ENCODE data around the gene S100A2. TPM values are rescaled to one million over a fixed set of nuclear protein-coding genes. Genes with fewer than 3 reads are reported as not detected.
"Not testable (repeated sequence)": the region's sequence is repeated elsewhere in the genome, so short reads cannot be mapped to it uniquely, and the experiment has no call there.

The S100A2 gene
- total RNA-seq, 1 experiment from 2014 or later, result 17.8 TPM

DNA sequence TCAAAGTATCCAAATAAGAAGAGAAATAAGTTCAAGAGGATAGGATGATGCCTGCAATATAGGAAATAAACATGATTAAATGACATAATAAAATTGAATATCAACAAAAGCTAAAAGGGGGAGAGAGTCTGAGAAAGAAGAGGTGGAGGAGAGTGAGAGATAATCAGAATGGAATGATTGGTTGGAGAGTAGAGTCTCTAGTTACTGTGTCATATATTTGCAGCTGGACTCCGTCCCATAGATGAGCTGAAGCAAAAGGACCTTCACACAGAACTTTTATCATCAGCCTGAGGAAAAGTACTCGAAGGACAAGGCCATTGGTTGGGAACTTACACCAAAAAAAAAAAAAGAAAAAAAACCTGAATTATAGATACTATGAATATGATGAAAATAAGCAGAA lies 22.8 kb upstream of the S100A2 start:
- no peak for DNase-seq (ENCODE audit: low spot score)

DNA sequence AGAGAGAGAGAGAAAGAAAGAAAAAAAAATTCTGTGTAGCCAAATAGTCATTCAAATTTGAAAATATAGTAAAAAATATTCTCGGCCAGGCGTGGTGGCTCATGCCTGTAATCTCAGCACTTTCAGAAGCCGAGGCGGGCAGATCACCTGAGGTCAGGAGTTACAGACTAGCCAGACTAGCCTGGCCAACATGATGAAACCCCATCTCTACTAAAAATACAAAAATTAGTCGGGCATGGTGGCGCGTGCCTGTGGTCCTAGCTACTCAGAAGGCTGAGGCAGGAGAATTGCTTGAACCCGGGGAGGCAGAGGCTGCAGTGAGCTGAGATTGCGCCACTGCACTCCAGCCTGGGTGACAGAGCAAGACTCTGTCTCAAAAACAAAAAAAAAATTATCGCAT lies 22.4 kb upstream of the S100A2 start:
- not testable (repeated sequence) for DNase-seq (ENCODE audit: low spot score)

DNA sequence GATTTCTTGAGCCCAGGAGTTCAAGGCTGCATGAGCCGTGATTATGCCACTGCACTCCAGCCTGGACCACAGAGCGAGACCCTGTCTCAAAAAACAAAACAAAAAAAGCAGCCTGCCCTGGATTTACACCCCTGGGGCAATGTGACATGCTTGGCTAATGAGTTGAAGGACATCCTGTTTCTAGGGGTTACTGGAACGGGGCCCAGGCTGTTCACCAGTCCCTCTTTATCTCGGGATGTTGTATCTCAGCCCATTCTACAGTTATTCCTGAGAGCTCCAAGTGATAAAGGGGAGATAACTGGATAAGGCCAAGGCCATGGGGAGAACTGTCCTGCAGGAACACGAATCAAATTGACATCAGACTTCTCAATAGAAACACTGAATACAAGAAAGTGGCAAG lies 21.7 kb upstream of the S100A2 start:
- no peak for DNase-seq (ENCODE audit: low spot score)

DNA sequence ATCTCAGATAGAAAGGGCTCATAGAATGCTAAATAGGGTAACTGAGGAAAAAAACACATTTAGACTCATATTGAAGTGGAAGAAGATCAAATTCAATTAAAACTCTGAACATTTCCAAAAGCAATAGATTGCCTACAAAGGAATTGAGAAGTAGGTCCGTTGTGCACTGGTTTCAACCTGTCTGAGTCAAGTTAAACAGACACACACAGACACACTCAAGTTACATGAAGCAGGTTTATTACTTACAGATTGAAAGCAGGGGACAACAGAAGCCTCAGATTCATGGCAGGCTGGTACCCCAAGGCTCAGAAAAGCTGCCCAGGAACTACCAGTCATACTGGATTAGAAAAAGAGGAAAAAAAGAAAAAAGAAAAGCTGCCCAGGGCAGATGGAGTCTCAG lies 20.7 kb upstream of the S100A2 start:
- no peak for DNase-seq (ENCODE audit: low spot score)

DNA sequence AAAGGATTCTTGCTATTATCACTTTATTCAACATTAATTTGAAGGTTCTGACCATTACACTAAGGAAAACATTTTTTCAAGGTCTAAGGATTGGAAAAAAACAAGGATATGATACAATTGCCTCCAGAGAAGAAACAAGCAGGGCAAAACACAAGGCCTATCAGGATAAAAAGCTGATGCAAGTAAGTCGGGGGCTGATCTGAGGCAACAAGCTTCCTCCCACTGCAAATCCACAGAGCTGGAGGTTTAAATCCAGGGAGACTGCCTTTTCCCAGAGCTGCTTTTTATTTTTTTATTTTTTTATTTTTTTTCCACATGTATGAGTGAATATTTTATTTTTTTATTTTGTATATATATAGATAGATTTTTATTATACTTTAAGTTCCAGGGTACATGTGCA lies 19.4 kb upstream of the S100A2 start:
- DNase-seq (ENCODE audit: low spot score), result no peak

DNA sequence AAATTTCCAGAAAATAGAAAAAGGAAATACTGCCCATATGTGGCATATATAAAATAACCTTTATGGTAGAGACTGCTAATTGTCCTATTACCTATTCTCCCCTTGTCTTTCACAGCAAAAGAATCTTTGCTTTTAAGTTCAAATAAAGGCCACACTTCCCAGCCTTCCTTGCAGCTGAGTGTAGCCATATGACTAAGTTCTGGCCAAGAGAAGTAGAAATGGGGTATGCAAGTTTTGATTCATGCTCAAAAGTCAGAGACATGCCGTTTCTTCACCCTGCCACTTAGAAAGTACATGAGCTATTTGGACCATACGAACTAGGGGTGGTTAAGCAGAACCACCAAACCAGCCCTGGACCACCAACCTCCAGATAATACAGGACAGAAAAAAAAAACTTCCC lies 18.3 kb upstream of the S100A2 start:
- DNase-seq (ENCODE audit: low spot score), result no peak

DNA sequence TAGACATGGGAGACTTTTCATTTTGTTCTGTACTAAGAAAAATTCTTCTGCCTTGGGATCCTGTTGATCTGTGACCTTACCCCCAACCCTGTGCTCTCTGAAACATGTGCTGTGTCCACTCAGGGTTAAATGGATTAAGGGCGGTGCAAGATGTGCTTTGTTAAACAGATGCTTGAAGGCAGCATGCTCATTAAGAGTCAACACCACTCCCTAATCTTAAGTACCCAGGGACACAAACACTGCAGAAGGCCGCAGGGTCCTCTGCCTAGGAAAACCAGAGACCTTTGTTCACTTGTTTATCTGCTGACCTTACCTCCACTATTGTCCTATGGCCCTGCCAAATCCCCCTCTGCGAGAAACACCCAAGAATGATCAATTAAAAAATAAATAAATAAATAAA lies 17.9 kb upstream of the S100A2 start:
- not testable (repeated sequence) for DNase-seq (ENCODE audit: low spot score)

DNA sequence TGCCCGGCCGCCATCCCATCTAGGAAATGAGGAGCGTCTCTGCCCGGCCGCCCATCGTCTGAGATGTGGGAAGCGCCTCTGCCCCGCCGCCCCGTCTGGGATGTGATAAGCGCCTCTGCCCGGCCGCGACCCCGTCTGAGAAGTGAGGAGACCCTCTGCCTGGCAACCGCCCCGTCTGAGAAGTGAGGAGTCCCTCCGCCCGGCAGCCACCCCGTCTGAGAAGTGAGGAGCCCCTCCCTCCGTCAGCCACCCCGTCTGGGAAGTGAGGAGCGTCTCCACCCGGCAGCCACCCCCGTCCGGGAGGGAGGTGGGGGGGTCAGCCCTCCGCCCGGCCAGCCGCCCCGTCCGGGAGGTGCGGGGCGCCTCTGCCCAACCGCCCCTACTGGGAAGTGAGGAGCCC lies 17.2 kb upstream of the S100A2 start:
- DNase-seq (ENCODE audit: low spot score), result not testable (repeated sequence)

DNA sequence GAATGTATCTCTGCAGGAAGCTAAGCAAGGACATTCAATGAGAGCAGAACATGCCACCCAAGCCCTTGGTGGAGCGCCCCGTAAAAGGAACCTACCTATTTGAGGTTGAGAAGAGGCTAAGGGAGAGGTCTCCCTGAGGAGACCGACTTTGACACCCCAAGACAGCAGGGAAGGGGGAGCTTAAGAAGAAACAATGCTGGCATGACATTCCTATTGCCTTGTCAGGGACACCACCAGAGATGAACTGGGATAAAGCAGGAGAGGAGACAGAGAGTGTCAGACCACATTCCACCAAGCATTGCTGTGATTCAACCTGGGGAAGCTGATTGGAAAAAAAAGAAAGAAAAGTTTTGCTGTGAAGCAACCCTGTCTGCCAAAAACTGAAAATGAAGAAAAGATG lies 13.3 kb upstream of the S100A2 start:
- DNase-seq (ENCODE audit: low spot score), result no peak

DNA sequence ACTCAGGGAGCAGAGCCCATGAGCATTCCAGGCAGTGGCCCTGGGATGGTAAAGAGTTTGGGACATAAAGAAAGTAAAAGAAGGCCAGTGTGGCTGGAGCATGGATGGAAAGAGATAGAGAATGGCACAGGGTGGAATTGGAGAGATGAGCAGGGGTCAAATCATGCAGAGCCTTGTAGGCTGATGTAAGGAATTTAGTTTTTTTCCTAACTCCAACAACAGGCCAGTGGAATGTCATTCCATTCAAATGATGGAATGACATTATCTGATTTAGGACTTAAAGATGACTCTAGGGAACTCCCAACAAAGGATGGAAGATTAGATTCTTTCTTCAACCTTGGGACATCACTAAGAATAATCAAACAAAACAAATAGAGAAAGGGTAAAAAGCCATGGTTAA lies 12.8 kb upstream of the S100A2 start:
- DNase-seq (ENCODE audit: low spot score), result no peak

DNA sequence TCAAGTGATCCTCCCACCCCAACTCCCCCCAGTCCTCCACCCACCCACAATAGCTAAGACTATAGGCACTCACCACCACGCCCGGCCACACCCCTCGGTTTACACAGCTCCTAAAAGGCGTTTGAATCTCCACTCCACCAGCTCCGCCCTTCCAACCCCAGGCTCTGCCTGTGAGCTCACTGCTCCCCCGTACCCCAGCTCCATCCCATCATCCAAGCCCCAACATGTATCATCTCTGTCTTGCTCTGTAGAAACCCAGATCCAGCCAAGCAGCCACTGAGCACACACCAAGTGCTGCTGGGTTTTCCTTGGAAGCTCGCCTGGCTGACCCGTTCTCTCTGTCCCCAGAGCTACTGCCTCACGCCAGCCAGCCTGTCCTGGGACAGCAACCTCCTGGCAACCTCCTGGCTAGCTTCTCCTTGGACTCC lies 12.0 kb upstream of the S100A2 start:
- DNase-seq (ENCODE audit: low spot score), result no peak

DNA sequence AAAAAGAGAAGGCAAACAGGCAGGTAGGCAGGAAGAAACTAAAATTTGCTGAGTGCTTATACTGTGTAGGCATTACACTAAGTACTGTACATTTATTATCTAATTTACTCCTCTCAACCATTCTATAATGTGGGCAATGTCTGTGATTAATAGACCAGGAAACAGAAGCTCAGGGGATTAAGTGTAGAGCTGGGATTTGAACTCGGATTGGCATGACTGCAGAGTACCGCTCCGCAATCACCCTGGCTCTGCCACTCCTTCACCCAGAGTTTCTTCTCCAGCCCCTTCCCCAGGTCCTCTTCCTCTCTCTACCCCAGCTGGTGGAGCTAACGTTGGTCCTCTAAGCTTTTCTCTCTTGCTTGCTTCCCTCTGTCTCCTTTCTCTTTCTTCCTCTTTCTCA lies 11.5 kb upstream of the S100A2 start:
- DNase-seq (ENCODE audit: low spot score), result no peak

DNA sequence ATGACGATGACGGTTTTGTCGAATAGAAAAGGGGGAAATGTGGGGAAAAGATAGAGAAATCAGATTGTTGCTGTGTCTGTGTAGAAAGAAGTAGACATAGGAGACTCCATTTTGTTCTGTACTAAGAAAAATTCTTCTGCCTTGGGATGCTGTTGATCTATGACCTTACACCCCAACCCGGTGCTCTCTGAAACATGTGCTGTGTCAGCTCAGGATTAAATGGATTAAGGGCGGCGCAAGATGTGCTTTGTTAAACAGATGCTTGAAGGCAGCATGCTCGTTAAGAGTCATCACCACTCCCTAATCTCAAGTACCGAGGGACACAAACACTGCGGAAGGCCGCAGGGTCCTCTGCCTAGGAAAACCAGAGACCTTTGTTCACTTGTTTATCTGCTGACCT lies 9.9 kb upstream of the S100A2 start:
- not testable (repeated sequence) for DNase-seq (ENCODE audit: low spot score)

DNA sequence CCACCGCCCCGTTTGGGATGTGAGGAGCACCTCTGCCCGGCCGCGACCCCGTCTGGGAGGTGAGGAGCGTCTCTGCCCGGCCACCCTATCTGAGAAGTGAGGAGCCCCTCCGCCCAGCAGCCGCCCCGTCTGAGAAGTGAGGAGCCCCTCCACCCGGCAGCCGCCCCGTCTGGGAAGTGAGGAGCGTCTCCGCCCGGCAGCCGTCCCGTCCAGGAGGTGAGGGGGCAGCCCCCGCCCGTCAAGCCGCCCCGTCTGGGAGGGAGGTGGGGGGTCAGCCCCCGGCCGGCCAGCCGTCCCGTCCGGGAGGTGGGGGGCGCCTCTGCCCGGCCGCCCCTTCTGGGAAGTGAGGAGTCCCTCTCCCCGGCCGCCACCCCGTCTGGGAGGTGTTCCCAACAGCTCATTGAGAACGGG lies 9.4 kb upstream of the S100A2 start:
- not testable (repeated sequence) for DNase-seq (ENCODE audit: low spot score)

DNA sequence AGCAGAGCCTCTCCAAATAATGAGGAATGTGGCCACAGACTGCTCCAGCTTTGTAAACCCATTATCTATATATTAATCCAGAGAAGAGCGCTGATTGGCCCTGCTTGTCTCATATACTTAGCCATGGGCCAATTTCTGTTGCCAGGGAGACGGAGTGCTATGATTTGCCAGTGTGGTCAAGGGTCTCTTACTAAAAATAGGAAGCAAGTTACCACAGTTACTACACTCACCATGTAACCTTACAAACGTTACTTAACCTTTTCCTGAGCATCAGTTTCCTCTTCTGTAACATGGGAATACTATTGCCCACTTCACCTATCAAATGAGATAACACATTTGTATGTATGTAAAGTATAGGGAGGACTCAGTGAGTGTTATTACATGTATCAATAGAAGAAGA lies 7.7 kb upstream of the S100A2 start:
- DNase-seq (ENCODE audit: low spot score), result no peak

DNA sequence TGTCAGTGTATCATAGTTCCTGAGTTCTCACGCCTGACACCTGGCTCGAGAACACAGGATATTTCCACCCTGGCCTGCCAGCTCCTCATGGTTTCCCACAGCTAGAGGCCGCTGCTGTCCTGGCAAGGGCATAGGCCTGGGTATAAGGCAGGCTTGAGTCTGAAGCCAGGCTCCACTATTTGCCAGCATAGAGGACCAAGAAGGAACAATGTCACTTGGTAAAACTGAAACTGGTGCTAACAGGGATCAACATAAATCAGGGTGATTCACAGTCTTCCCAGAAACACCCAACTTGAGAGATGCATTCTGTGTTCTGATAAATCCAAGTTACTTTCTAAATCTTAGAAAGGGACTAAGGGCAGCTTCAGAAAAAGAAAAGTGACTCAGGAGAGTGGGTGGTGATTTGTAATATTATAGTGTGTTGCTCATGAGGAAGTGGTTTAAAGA lies 6.9 kb upstream of the S100A2 start:
- peak; percentile 83 for DNase-seq (ENCODE audit: low spot score)

DNA sequence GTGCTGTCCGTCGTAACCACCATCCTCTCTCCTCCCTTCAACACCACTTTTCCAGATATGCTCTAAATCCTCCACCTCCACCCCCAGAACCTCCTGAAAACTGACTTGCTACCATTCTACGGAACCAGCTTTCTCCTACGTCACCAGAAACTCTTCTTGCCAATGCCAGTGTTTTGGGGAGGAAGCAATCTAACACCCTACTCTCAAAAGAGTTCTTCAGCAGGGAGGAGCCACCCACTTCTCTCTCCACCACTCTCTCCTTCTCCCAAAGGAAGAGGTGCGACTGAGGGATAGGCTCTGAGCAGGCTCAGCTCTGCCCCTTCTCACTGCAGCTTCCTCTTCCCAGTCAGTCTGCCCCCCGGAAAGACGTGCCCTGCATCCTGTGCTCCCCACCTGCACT lies 6.1 kb upstream of the S100A2 start:
- no peak for DNase-seq (ENCODE audit: low spot score)

DNA sequence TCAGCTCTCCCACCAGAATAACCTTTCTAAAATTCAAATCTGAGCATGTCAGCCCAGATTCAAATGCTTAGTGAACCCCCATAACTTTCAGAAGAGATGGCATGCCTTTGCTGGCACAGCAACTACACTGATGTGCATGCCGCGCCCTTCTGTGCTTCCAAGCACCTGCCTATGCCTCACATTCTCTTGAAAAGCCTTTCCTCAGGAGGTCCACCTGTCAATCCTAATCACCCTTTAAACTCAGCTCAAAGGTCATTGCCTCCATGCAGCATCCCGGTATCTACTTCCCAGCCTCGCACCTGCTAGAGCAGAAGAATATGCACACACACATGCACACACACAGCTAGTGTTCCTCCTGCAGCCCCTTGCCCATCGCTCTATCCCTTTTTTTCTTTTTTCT lies 5.2 kb upstream of the S100A2 start:
- no peak for DNase-seq (ENCODE audit: low spot score)

DNA sequence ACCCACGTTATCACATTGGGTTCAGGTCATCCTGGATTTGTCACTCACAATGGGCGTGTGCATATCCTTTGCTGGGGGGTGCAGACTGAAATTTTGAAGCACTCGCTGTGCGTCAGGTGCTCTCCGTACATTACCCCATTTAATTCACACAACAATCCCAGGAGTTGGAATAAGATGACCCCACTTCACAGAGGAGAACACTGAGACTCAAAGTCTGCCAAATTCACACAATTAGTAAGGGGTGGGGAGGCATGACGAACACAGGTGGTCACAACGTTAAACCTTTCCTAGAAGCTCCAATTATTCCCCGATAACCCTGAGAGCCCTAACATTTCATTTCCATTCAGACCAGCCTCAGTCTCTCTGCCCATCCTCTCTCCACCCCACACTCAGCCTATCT lies 3.8 kb upstream of the S100A2 start:
- DNase-seq (ENCODE audit: low spot score), result no peak

DNA sequence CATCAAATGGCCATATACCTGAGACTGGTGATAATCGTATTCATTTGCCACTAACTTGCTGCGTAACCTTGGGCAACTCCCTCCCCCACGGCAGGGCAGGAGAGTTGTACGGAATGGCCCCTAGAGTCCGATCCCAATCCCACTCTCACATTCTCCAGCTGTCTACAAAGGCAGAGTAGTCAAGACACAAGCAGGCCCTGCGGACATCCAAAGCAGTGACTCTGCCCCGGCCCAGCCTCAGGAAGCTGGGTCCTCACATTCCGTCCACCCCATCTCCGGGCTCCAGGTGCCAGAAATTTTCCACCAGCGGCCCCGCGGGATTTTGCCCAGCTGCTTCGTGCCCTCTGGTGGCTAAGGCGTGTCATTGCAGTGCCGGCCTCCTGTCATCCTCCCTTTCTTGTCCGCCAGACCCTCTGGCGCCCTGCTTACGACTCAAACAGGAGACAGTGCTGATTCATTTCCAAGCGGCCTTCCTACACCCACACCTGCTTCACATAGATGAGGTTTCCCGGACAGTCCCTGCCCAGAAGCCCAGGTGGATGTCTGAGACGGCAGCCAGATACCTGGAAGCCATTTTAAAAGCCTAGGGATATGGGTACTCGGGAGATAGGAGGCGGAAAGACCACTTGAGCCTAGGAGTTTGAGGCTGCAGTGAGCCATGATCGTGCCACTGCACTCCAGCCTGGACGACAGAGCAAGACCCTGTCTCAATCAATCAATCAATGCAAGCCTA lies 2.9 kb upstream of the S100A2 start:
- peak; percentile 85 for DNase-seq (ENCODE audit: low spot score)

DNA sequence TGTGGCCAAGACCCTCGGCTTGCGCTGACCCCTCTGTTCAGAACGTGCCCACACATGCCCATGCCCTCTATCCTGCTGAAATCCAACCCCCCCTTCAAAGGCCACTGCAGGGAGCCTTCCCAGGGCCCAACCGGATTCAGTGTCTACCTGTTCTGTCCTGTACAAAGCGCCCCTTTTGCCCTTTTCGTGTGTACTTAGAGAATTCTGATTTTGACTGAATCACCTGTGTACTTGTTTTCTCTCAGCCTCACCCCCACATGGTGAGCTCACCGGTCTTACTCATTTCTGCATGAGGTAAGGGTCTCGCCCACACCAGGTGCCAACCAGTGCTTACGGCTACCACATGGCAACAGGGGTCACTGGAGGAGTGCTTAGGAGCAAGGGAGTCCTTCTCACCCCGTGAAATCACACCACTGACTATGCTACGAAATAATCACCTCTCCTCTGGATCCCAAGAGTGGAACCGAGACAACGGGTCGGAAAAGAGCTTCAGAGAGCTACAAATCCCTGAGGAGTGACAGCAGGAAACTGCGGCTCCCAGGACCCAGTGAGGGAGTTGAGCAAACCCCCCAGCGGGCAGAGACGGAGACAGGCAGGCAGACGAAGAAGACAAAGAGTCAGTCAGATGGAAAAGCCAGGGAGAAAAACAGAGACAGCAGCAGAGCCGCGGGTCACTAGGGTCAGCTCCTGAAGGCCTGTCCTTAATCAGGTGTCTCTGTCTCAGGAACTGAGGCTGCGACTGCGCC lies 2.1 kb upstream of the S100A2 start:
- peak; percentile 41 for DNase-seq (ENCODE audit: low spot score)

DNA sequence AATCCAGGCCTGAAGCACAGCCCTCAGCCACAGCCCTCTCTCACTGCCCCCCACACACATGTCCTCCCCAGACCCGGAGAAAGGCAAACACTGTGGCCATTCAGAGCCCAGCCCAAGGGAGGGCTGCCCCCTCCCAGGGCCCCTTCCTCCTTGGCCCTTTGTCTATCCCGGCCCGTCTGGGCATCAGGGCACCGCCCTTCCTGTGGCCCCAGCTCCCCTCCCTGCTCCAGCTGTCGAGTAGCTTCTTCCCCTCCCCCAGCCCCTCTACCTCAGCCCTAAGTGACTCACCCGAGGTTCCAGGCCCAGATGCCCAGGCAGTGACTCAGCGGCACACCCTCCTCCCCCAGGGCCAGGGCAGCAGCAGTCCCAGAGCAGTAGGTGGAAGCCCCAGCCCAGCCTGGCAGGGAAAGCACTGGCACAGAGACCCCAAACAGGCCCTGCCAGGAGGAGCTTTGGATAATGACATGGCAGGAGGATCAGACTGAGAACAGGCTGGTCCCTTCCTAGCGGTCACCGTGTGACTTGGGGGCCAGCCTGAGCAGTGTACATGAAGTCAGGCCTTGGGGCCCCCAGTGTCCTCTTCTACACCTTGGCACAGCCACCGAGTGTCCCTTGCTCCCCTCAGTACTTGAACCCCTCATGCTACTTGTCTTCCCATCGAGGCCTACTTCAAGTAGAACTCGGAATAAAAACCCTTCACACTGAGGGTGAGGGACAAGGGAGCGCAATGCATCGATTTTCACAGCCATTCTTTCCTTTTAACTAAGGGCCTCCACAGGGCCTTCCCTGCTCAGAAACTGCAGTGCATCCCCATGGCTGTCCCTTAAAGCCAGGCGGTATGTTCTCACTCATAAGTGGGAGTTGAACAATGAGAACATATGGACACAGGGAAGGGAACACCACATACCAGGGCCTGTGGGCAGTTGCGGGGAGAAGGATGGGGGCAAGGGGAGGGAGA lies 1.0 kb upstream of the S100A2 start:
- DNase-seq (ENCODE audit: low spot score), result peak; percentile 99

All from H4 (cell line).